ENCODE measurements around the gene TAOK3. TPM values are rescaled to one million over a fixed set of nuclear protein-coding genes. Genes with fewer than 3 reads are reported as not detected.

The TAOK3 gene
- total and polyA plus RNA-seq, 2 donors (not counting 1 experiment from before 2014, with no cell fraction given), result 30.0 to 80.4 TPM

- no peak for DNase-seq
- H3K27ac Mint-ChIP-seq, result no peak overlapping the region
- POLR2A ChIA-PET, result no interaction called here
- no peak overlapping the region for H2AFZ ChIP-seq (ENCODE audit: insufficient read depth, low read depth, low read length, poor library complexity, severe bottlenecking)
- H3K9me3 ChIP-seq (ENCODE audit: control extremely low read depth in 1 of 3, control insufficient read depth in 2 of 3, insufficient read depth in 1 of 3, low read length in 2 of 3), result no peaks in the 10 kb centered on the region
- CTCF ChIA-PET, result no interaction called here
- no peaks in the 10 kb centered on the region for H3K4me1 ChIP-seq (ENCODE audit: control insufficient read depth in 2 of 2, insufficient read depth in 2 of 2, low read length in 2 of 2)
- no peak overlapping the region for H3K27ac ChIP-seq (ENCODE audit: low read length in 2 of 2)
- no peaks in the 10 kb centered on the region for H3K27me3 Mint-ChIP-seq
- H3K4me1 Mint-ChIP-seq, result peaks cover under 1% of the 10 kb centered on the region
- WGBS (ENCODE audit: insufficient coverage), result no CpG with 5 or more reads among the region's 4 CpGs
- TF ChIP-seq CTCF (IDR thresholded peaks at IDR 0.05), result no peak
- TF ChIP-seq EZH2 (IDR thresholded peaks at IDR 0.05; ENCODE audit: borderline replicate concordance, insufficient read depth, low read depth, low read length, poor library complexity, severe bottlenecking), result no peak
- no peak overlapping the region for H3K4me3 Mint-ChIP-seq
- ATAC-seq (ENCODE audit: low read depth), result no peak
- no peaks in the 10 kb centered on the region for H4K20me1 ChIP-seq (ENCODE audit: control insufficient read depth, insufficient read depth, low read length, poor library complexity, severe bottlenecking)
- H3K79me2 ChIP-seq (ENCODE audit: control insufficient read depth, insufficient read depth, low read length), result no peaks in the 10 kb centered on the region
- no peaks in the 10 kb centered on the region for H3K36me3 ChIP-seq (replicated peaks in 1 of 2; ENCODE audit: control extremely low read depth in 1 of 2, control insufficient read depth in 1 of 2, extremely low read depth in 1 of 2, insufficient read depth in 2 of 2, low read length in 1 of 2)
- H3K9ac ChIP-seq (ENCODE audit: low read length), result no peak overlapping the region
- H3K4me3 ChIP-seq (ENCODE audit: control extremely low read depth in 1 of 5, extremely low read depth in 1 of 5, insufficient read depth in 1 of 5, low read depth in 2 of 5, low read length in 4 of 5), result no peak overlapping the region
- H3K4me2 ChIP-seq (replicated peaks; ENCODE audit: low read depth, low read length, poor library complexity, severe bottlenecking), result no peak overlapping the region
- no peaks in the 10 kb centered on the region for H3K9me3 Mint-ChIP-seq (ENCODE audit: insufficient read depth)
- no peaks in the 10 kb centered on the region for H3K27me3 ChIP-seq (replicated peaks in 1 of 4; ENCODE audit: control extremely low read depth in 1 of 4, control insufficient read depth in 3 of 4, insufficient read depth in 4 of 4, low read length in 3 of 4)
- intact Hi-C loops (cut with micrococcal nuclease), result no loop called here
Observed at GRCh38 chr12:118125743-118126118, 247.0 kb downstream of the TAOK3 start.

- CTCF ChIA-PET, result interaction anchor here (0.7 to 5.6 kb wide), 3 partner anchors 9 to 282 kb away, joined by 3 to 46 read pairs (median 5); partner anchors contain the start of gene SUDS3
- no peaks in the 10 kb centered on the region for H3K4me1 ChIP-seq (ENCODE audit: control insufficient read depth in 2 of 2, insufficient read depth in 2 of 2, low read length in 2 of 2)
- POLR2A ChIA-PET, result no interaction called here
- H3K27me3 ChIP-seq (replicated peaks in 1 of 4; ENCODE audit: control extremely low read depth in 1 of 4, control insufficient read depth in 3 of 4, insufficient read depth in 4 of 4, low read length in 3 of 4), result no peaks in the 10 kb centered on the region
- no peaks in the 10 kb centered on the region for H3K79me2 ChIP-seq (ENCODE audit: control insufficient read depth, insufficient read depth, low read length)
- DNase-seq (no peak), ATAC-seq (ENCODE audit: low read depth) (no peak)
- Mint-ChIP-seq H3K27ac (no peak overlapping the region), H3K9me3 (ENCODE audit: insufficient read depth) (no peaks in the 10 kb centered on the region), H3K27me3 (no peaks in the 10 kb centered on the region), H3K4me3 (no peak overlapping the region), H3K4me1 (peaks cover 4% of the 10 kb centered on the region)
- no peak overlapping the region for H2AFZ ChIP-seq (ENCODE audit: insufficient read depth, low read depth, low read length, poor library complexity, severe bottlenecking)
- no peak overlapping the region for H3K4me3 ChIP-seq (ENCODE audit: control extremely low read depth in 1 of 5, extremely low read depth in 1 of 5, insufficient read depth in 1 of 5, low read depth in 2 of 5, low read length in 4 of 5)
- no CpG with 5 or more reads among the region's 5 CpGs for WGBS (ENCODE audit: insufficient coverage)
- H3K9me3 ChIP-seq (ENCODE audit: control extremely low read depth in 1 of 3, control insufficient read depth in 2 of 3, insufficient read depth in 1 of 3, low read length in 2 of 3), result no peaks in the 10 kb centered on the region
- intact Hi-C loops (cut with micrococcal nuclease), result no loop called here
- H4K20me1 ChIP-seq (ENCODE audit: control insufficient read depth, insufficient read depth, low read length, poor library complexity, severe bottlenecking), result no peaks in the 10 kb centered on the region
- H3K4me2 ChIP-seq (replicated peaks; ENCODE audit: low read depth, low read length, poor library complexity, severe bottlenecking), result no peak overlapping the region
- no peak overlapping the region for H3K9ac ChIP-seq (ENCODE audit: low read length)
- H3K27ac ChIP-seq (ENCODE audit: low read length in 2 of 2), result no peak overlapping the region
- H3K36me3 ChIP-seq (replicated peaks in 1 of 2; ENCODE audit: control extremely low read depth in 1 of 2, control insufficient read depth in 1 of 2, extremely low read depth in 1 of 2, insufficient read depth in 2 of 2, low read length in 1 of 2), result no peaks in the 10 kb centered on the region
- TF ChIP-seq EZH2 (IDR thresholded peaks at IDR 0.05; ENCODE audit: borderline replicate concordance, insufficient read depth, low read depth, low read length, poor library complexity, severe bottlenecking) (no peak), CTCF (IDR thresholded peaks at IDR 0.05) (no peak)
Observed at GRCh38 chr12:118124333-118124874, 248.3 kb downstream of the TAOK3 start.

Measured in B cell (primary cell).